WERI-Rb-1 (cell line): ENCODE results near the gene UMODL1.

Experiments
- DNase-seq: peaks from one replicate; pipeline ENCODE4 v3.0.0-alpha.2; 2020
- H3K27ac ChIP-seq: fragments of 250-450 bp; sonication (Bioruptor Pico); 2 replicates; pipeline ENCODE4 v1.5.1; 2020; ENCODE audit warnings: mild to moderate bottlenecking, moderate library complexity
- H3K27me3 ChIP-seq: fragments of 250-450 bp; sonication (Bioruptor Pico); 2 replicates; pipeline ENCODE4 v1.5.1; 2021; ENCODE audit warnings: mild to moderate bottlenecking, low read depth, moderate library complexity; ENCODE audit not compliant: insufficient read depth, severe bottlenecking
- H3K36me3 ChIP-seq: fragments of 250-450 bp; sonication (Bioruptor Pico); 2 replicates; pipeline ENCODE4 v1.5.1; 2020; ENCODE audit warnings: mild to moderate bottlenecking, moderate library complexity
- H3K4me3 ChIP-seq: 2 replicates; pipeline ENCODE4 v1.5.1; 2011; ENCODE audit warnings: low read depth, mild to moderate bottlenecking, control low read depth, low read length
- H3K9me3 ChIP-seq: fragments of 250-450 bp; sonication (Bioruptor Pico); 2 replicates; pipeline ENCODE4 v1.5.1; 2021; ENCODE audit warnings: mild to moderate bottlenecking, moderate library complexity; ENCODE audit not compliant: severe bottlenecking
- TF ChIP-seq, protein P1 (sequence below): IDR thresholded peaks from 2 replicates; pipeline ENCODE4 v1.5.1; 2011; ENCODE audit warnings: low read depth, mild to moderate bottlenecking, control low read depth, inconsistent platforms, low read length

UMODL1 gene

DNA sequence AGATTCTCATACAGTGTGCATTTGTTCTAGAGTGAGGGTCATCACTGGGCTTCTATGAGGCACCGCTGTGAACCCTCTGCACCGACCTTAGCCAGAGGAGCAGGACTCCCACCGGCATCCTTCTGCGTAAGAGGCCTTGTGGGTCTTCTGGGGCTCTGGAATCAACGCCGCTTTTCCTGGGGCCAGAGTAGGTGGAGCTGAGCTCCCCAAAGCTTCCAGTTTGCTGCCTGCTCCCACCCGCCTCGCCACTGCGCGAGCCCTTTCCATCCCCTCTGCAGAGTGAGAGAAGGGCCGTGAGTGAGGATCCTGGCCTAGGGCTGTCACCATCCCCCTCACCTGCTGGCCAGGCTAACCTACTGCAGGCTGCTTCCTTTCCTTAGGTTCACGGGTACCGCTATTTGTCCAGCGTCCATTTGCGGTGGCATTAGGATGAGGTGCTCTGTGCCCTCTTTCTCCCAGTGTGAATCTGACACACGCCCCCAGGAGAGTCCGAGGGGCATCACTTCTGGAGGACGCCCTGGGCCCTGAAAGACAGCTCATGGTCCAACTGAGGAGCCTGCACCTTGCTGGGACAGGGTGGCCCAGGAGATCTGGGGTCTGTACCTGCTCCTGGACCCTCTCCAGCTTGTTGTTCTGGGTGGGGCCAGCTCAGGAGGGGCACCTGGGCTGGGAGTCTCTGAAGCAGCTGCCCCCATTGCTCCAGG, 36.2 kb downstream of the UMODL1 start:
- Histone ChIP-seq H3K9me3 (no peaks in the 10 kb centered on the region), H3K27ac (no peak overlapping the region), H3K4me3 (no peak overlapping the region), H3K36me3 (no peaks in the 10 kb centered on the region), H3K27me3 (no peaks in the 10 kb centered on the region)
- DNase-seq, result no peak
- TF ChIP-seq, protein P1, sequence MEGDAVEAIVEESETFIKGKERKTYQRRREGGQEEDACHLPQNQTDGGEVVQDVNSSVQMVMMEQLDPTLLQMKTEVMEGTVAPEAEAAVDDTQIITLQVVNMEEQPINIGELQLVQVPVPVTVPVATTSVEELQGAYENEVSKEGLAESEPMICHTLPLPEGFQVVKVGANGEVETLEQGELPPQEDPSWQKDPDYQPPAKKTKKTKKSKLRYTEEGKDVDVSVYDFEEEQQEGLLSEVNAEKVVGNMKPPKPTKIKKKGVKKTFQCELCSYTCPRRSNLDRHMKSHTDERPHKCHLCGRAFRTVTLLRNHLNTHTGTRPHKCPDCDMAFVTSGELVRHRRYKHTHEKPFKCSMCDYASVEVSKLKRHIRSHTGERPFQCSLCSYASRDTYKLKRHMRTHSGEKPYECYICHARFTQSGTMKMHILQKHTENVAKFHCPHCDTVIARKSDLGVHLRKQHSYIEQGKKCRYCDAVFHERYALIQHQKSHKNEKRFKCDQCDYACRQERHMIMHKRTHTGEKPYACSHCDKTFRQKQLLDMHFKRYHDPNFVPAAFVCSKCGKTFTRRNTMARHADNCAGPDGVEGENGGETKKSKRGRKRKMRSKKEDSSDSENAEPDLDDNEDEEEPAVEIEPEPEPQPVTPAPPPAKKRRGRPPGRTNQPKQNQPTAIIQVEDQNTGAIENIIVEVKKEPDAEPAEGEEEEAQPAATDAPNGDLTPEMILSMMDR, result peak; percentile 62

DNA sequence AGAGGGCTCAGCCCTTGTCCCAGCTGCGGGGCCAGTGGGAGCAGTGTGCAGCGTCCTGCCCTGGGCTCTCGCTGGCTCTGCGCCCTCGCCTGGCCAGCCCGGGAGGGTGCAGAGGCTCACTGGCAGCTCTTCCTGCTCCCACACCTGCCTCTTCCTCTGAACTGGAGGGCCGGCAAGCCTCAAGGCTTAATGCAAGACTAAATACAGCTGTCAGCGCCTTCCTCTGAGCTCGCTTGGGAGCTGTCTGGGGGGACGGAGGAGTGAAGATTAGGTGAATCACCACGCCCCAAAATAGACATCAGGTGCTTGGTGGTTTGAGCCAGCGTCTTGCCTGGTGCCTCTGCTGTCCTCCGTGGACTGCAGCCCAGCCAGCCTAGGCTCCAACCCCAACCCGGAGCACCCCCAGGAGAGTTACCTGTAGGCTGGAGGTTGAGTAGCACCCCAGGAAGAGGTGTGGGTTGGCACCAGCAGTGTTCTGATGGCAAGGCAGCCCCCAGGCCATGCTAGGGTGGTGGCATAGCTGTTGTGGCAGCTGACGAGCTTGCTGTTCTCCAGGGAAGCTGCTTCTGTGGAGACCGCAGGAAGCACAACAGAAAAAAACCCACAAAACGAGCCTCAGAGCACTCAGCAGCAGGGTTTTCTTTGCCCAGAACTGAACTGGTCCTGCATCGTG, 36.9 kb downstream of the UMODL1 start:
- no peak overlapping the region for H3K27ac ChIP-seq
- TF ChIP-seq, protein P1, result peak; percentile 99
- no peaks in the 10 kb centered on the region for H3K9me3 ChIP-seq
- H3K4me3 ChIP-seq, result no peak overlapping the region
- no peaks in the 10 kb centered on the region for H3K27me3 ChIP-seq
- peak; percentile 94 for DNase-seq
- no peaks in the 10 kb centered on the region for H3K36me3 ChIP-seq

DNA sequence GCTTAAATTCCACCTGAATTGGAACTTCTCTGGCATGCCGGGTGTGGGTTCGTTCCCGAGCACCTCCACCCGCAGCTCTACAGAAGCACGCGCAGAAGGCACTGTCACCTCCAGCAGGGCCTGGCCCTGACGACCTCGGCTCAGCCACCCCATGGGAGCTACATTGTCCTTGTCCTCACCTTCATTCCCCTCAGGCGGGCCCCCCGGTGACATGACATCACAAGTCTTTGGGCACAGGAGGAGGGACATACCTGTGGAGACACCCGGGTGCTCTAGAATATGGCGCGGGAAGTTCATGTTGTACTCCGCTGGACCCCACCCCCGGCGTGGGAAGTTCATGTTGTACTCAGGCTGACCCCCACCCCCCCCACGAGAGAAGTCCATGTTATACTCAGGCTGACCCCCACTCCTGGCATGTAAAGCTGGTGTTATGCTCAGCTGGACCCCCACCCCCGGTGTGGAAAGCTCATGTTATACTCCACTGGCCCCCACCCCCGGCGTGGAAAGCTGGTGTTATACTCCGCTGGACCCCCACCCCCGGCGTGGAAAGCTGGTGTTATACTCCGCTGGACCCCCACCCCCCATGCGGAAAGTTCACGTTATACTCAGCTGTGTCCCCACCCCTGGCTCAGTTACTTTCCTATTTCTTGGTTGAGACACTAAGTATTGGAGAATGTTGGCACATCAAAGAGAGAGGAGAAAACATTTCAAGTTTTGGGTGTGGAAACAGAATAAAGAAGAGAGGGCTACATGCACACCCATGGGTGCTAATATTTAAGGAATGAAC, 37.6 kb downstream of the UMODL1 start:
- Histone ChIP-seq H3K9me3 (no peaks in the 10 kb centered on the region), H3K4me3 (no peak overlapping the region), H3K27ac (no peak overlapping the region), H3K36me3 (no peaks in the 10 kb centered on the region), H3K27me3 (no peaks in the 10 kb centered on the region)
- TF ChIP-seq, protein P1, result no peak
- no peak for DNase-seq

DNA sequence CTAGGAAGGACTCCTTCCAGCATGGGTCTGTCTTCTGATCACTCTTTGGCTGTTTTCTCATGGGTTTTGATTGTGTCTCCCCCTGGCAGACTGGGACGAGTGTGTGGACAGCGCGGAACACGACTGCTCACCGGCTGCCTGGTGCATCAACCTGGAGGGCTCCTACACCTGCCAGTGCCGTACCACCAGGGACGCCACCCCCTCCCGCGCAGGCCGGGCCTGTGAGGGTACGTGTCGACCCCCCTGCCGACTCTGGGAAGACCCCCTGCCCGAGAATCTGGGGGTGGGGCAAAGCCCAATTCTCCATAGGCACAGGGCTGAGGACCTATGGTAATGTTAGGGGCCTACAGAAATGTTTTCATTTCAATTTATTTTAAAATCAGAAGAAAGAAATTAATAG, 38.4 kb downstream of the UMODL1 start:
- no peak for DNase-seq
- Histone ChIP-seq H3K27me3 (no peaks in the 10 kb centered on the region), H3K4me3 (no peak overlapping the region), H3K9me3 (no peaks in the 10 kb centered on the region), H3K27ac (no peak overlapping the region), H3K36me3 (no peaks in the 10 kb centered on the region)
- TF ChIP-seq, protein P1, result no peak

DNA sequence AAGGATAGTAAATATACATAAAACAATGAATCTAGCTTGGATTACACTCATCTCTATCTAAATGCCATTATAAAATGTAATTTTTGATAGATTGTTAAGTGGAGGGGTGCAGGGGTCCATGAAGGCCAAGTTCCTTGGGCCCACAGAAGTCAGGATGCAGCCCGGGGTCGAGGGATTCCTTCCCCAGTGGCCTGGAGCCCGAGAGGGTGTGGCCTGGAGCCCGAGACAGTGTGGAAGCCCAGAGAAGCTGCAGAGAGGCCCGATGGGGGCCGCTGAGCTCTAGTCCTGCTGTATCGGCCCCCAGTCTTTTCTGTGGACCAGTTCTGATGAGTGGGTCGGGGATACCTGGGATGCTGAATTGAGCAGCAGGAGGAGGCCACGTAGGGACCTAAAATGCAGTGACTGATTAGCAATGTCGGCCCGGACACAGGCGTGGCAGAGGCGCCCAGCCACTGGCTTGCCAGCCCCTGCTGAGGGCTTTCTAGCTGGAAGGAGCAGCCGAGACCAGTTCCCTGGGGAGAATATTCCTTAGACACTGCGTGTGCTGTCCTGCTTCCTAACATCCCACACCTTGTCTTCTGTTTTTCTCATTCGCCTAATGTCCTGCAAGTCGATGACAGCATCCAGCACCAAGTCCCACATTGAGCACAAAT, 38.9 kb downstream of the UMODL1 start:
- Histone ChIP-seq H3K27ac (no peak overlapping the region), H3K4me3 (no peak overlapping the region), H3K9me3 (no peaks in the 10 kb centered on the region), H3K27me3 (no peaks in the 10 kb centered on the region), H3K36me3 (no peaks in the 10 kb centered on the region)
- TF ChIP-seq, protein P1, result no peak
- DNase-seq, result no peak
